ENCODE data around the gene SDHA. TPM values are rescaled to one million over a fixed set of nuclear protein-coding genes. Genes with fewer than 3 reads are reported as not detected.

Gene SDHA
- total RNA-seq, 1 experiment from 2014 or later: 171 TPM

GRCh38 chr5:203246-203930 lies 14.7 kb upstream of the SDHA start:
- in situ Hi-C loops (cut with HindIII; ENCODE audit: low pct_unique_long_range_greater_than_20kb, low sequenced_read_pairs): no loop called here
- no peaks in the 10 kb centered on the region for H3K9me3 ChIP-seq (ENCODE audit: control insufficient read depth, insufficient read depth, low read depth, low read length)
- CTCF ChIA-PET: no interaction called here

GRCh38 chr5:204001-204400 lies 14.1 kb upstream of the SDHA start:
- no peak for DNase-seq (ENCODE audit: low read depth, low spot score)
- no TSS peak for BruUV-seq (replicated peaks)
- Histone ChIP-seq H3K4me1 (ENCODE audit: control insufficient read depth, insufficient read depth, low read length) (peaks cover 24% of the 10 kb centered on the region), H3K4me3 (ENCODE audit: low read depth in 2 of 2, low read length in 2 of 2) (no peak overlapping the region), H3K9me3 (ENCODE audit: control insufficient read depth, insufficient read depth, low read depth, low read length) (no peaks in the 10 kb centered on the region), H3K27me3 (ENCODE audit: control insufficient read depth, insufficient read depth, low read length) (no peaks in the 10 kb centered on the region), H3K36me3 (ENCODE audit: control insufficient read depth, insufficient read depth, low read length) (no peaks in the 10 kb centered on the region), H3K27ac (ENCODE audit: low read length) (no peak overlapping the region)
- ChIA-PET CTCF (no interaction called here), POLR2A (no interaction called here)
- TF ChIP-seq POLR2AphosphoS5 (IDR thresholded peaks at IDR 0.05; ENCODE audit: low read depth, low read length): no peak
- no peak for TF ChIP-seq SIN3A (IDR thresholded peaks at IDR 0.05; ENCODE audit: borderline replicate concordance, insufficient read depth, low read depth, low read length)
- no peak for TF ChIP-seq CTCF (IDR thresholded peaks at IDR 0.05)
- TF ChIP-seq TCF7L2 (IDR thresholded peaks at IDR 0.05; ENCODE audit: low read depth, low read length): no peak
- TF ChIP-seq REST (IDR thresholded peaks at IDR 0.05; ENCODE audit: insufficient read depth in 1 of 2, low read depth in 2 of 2, low read length in 1 of 2): no peak
- in situ Hi-C loops (cut with HindIII; ENCODE audit: low pct_unique_long_range_greater_than_20kb, low sequenced_read_pairs) (no loop called here), intact Hi-C loops (cut with micrococcal nuclease; ENCODE audit: unreplicated experiment) (no loop called here)
- no peak for ATAC-seq

More at GRCh38 chr5:203246-203930, 14.7 kb upstream of the SDHA start:
- Histone ChIP-seq H3K4me3 (ENCODE audit: low read depth in 2 of 2, low read length in 2 of 2) (no peak overlapping the region), H3K27ac (ENCODE audit: low read length) (no peak overlapping the region), H3K36me3 (ENCODE audit: control insufficient read depth, insufficient read depth, low read length) (no peaks in the 10 kb centered on the region), H3K4me1 (ENCODE audit: control insufficient read depth, insufficient read depth, low read length) (peaks cover 24% of the 10 kb centered on the region), H3K27me3 (ENCODE audit: control insufficient read depth, insufficient read depth, low read length) (no peaks in the 10 kb centered on the region)
- intact Hi-C loops (cut with micrococcal nuclease; ENCODE audit: unreplicated experiment): no loop called here
- no TSS peak for BruUV-seq (replicated peaks)
- ATAC-seq (no peak), DNase-seq (ENCODE audit: low read depth, low spot score) (no peak)
- POLR2A ChIA-PET: no interaction called here
- TF ChIP-seq POLR2AphosphoS5 (IDR thresholded peaks at IDR 0.05; ENCODE audit: low read depth, low read length) (no peak), REST (IDR thresholded peaks at IDR 0.05; ENCODE audit: insufficient read depth in 1 of 2, low read depth in 2 of 2, low read length in 1 of 2) (no peak), TCF7L2 (IDR thresholded peaks at IDR 0.05; ENCODE audit: low read depth, low read length) (no peak)

Measured in Panc1 (cell line).